ENCODE results near the gene SELENOV.

SELENOV gene

GRCh38 chr19:39489756-39490155, 25.2 kb upstream of the SELENOV start:
- DNase-seq: no peak
- Histone ChIP-seq H3K9me3 (ENCODE audit: insufficient read depth, low read length, severe bottlenecking) (no peaks in the 10 kb centered on the region), H3K27me3 (ENCODE audit: insufficient read depth, low read length, poor library complexity) (no peaks in the 10 kb centered on the region), H3K36me3 (ENCODE audit: insufficient read depth, low read length) (peaks cover 63% of the 10 kb centered on the region), H3K9ac (ENCODE audit: low read depth, low read length) (no peak overlapping the region), H3K4me2 (ENCODE audit: insufficient read depth, low read length) (no peak overlapping the region), H4K20me1 (ENCODE audit: insufficient read depth, low read length) (peaks cover 2% of the 10 kb centered on the region; the same call in 1 of the 2 replicates), H3K79me2 (ENCODE audit: insufficient read depth, low read length) (no peaks in the 10 kb centered on the region; the same call in 1 of the 2 replicates), H3K4me1 (ENCODE audit: insufficient read depth, low read length) (no peaks in the 10 kb centered on the region), H3K27ac (ENCODE audit: low read length) (no peak overlapping the region), H3K4me3 (ENCODE audit: low read depth in 1 of 2, low read length in 2 of 2) (no peak overlapping the region), H2AFZ (ENCODE audit: low read depth, low read length) (no peak overlapping the region)
- no peak for TF ChIP-seq CTCF (IDR thresholded peaks at IDR 0.05; ENCODE audit: borderline replicate concordance, extremely low read depth, low read length, poor library complexity, severe bottlenecking)
- TF ChIP-seq EZH2 (IDR thresholded peaks at IDR 0.05; ENCODE audit: borderline replicate concordance, low read depth, low read length, severe bottlenecking): no peak
- ATAC-seq (ENCODE audit: insufficient read depth, low read depth): no peak

GRCh38 chr19:39492225-39492624, 22.7 kb upstream of the SELENOV start:
- ATAC-seq (ENCODE audit: insufficient read depth, low read depth): no peak
- Histone ChIP-seq H3K79me2 (ENCODE audit: insufficient read depth, low read length) (no peaks in the 10 kb centered on the region), H3K9me3 (ENCODE audit: insufficient read depth, low read length, severe bottlenecking) (no peaks in the 10 kb centered on the region), H2AFZ (ENCODE audit: low read depth, low read length) (no peak overlapping the region), H3K4me2 (ENCODE audit: insufficient read depth, low read length) (no peak overlapping the region), H3K9ac (ENCODE audit: low read depth, low read length) (no peak overlapping the region), H3K27ac (ENCODE audit: low read length) (no peak overlapping the region), H4K20me1 (ENCODE audit: insufficient read depth, low read length) (no peaks in the 10 kb centered on the region), H3K27me3 (ENCODE audit: insufficient read depth, low read length, poor library complexity) (peaks cover 7% of the 10 kb centered on the region), H3K36me3 (ENCODE audit: insufficient read depth, low read length) (peaks cover 41% of the 10 kb centered on the region), H3K4me1 (ENCODE audit: insufficient read depth, low read length) (no peaks in the 10 kb centered on the region), H3K4me3 (ENCODE audit: low read depth in 1 of 2, low read length in 2 of 2) (no peak overlapping the region)
- no peak for DNase-seq
- TF ChIP-seq EZH2 (IDR thresholded peaks at IDR 0.05; ENCODE audit: borderline replicate concordance, low read depth, low read length, severe bottlenecking) (no peak), CTCF (IDR thresholded peaks at IDR 0.05; ENCODE audit: borderline replicate concordance, extremely low read depth, low read length, poor library complexity, severe bottlenecking) (no peak)

- Histone ChIP-seq H3K27ac (ENCODE audit: low read length) (no peak overlapping the region), H2AFZ (ENCODE audit: low read depth, low read length) (no peak overlapping the region), H3K4me1 (ENCODE audit: insufficient read depth, low read length) (peaks cover 2% of the 10 kb centered on the region; the same call in 1 of the 2 replicates), H4K20me1 (ENCODE audit: insufficient read depth, low read length) (no peaks in the 10 kb centered on the region), H3K4me3 (ENCODE audit: low read depth in 1 of 2, low read length in 2 of 2) (no peak overlapping the region), H3K9me3 (ENCODE audit: insufficient read depth, low read length, severe bottlenecking) (no peaks in the 10 kb centered on the region), H3K79me2 (ENCODE audit: insufficient read depth, low read length) (no peaks in the 10 kb centered on the region), H3K4me2 (ENCODE audit: insufficient read depth, low read length) (no peak overlapping the region), H3K27me3 (ENCODE audit: insufficient read depth, low read length, poor library complexity) (peaks cover 12% of the 10 kb centered on the region), H3K36me3 (ENCODE audit: insufficient read depth, low read length) (peaks cover 40% of the 10 kb centered on the region), H3K9ac (ENCODE audit: low read depth, low read length) (no peak overlapping the region)
- DNase-seq: no peak
- TF ChIP-seq CTCF (IDR thresholded peaks at IDR 0.05; ENCODE audit: borderline replicate concordance, extremely low read depth, low read length, poor library complexity, severe bottlenecking) (no peak), EZH2 (IDR thresholded peaks at IDR 0.05; ENCODE audit: borderline replicate concordance, low read depth, low read length, severe bottlenecking) (no peak)
- ATAC-seq (ENCODE audit: insufficient read depth, low read depth): no peak
These were observed 22.2 kb upstream of the SELENOV start for GRCh38 chr19:39492788-39493187.

- no peak overlapping the region for H2AFZ ChIP-seq (ENCODE audit: low read depth, low read length)
- no peak overlapping the region for H3K4me3 ChIP-seq (ENCODE audit: low read depth in 1 of 2, low read length in 2 of 2)
- H3K79me2 ChIP-seq (ENCODE audit: insufficient read depth, low read length): no peaks in the 10 kb centered on the region
- peaks cover 20% of the 10 kb centered on the region for H3K27me3 ChIP-seq (ENCODE audit: insufficient read depth, low read length, poor library complexity)
- no peak overlapping the region for H3K27ac ChIP-seq (ENCODE audit: low read length)
- TF ChIP-seq EZH2 (IDR thresholded peaks at IDR 0.05; ENCODE audit: borderline replicate concordance, low read depth, low read length, severe bottlenecking): no peak
- TF ChIP-seq CTCF (IDR thresholded peaks at IDR 0.05; ENCODE audit: borderline replicate concordance, extremely low read depth, low read length, poor library complexity, severe bottlenecking): no peak
- H3K36me3 ChIP-seq (ENCODE audit: insufficient read depth, low read length): peaks cover 21% of the 10 kb centered on the region
- no peaks in the 10 kb centered on the region for H3K9me3 ChIP-seq (ENCODE audit: insufficient read depth, low read length, severe bottlenecking)
- no peak for ATAC-seq (ENCODE audit: insufficient read depth, low read depth)
- no peaks in the 10 kb centered on the region for H4K20me1 ChIP-seq (ENCODE audit: insufficient read depth, low read length)
- no peak overlapping the region for H3K4me2 ChIP-seq (ENCODE audit: insufficient read depth, low read length)
- H3K9ac ChIP-seq (ENCODE audit: low read depth, low read length): no peak overlapping the region
- DNase-seq: no peak
- peaks cover 5% of the 10 kb centered on the region for H3K4me1 ChIP-seq (ENCODE audit: insufficient read depth, low read length)
These were observed 20.3 kb upstream of the SELENOV start for GRCh38 chr19:39494661-39495060.
